ENCODE data around the gene ATP6AP1.

Gene ATP6AP1

DNA sequence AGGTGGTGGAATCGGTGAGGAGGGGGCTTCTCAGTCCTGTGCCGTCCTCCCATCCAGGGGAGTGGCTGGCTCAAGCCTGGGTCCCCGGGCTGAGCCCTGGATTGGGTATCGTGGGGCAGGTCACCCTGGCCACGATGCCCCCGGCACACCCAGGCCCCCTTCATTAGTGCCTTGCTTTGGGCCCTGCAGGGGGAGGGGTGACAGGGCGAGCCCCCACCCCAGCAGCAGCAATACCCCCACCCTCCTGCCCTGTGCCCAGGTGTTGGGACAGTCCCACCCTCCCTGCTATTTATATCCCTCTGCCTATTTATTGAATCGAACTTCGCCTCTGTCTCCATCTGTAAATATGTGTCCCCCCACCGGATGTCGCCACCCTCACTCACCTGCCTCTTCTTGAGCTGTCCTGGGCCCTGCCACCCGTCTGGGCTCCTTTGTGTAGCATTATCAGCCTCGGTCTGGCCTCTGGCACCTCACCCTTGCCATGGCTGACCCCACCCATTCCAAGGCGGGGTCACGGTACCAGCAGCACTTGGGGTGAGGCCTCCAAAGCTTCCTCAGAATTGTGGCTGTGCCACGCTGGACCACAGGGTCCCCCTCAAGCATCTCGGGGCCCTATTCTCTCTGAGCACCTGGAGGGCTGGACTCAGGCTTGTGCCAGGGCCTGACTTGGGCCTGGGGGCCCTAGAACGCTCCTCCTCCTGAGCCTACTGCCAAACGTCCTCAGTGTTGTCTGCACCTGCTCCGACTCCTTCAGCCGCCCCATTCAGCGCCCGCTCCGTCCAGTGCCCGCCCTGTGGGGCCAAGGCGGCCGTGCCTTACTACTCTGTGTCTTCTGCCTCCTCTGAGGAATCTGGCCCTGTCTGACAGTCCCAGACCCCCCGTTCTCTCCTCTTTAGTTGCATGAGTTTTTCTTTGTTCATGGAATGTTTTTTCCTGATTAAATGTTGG, 44.5 kb downstream of the ATP6AP1 start:
- no peak overlapping the region for H3K4me3 ChIP-seq (ENCODE audit: low read length)
- TF ChIP-seq ZNF274 (IDR thresholded peaks at IDR 0.05; ENCODE audit: low read depth, low read length) = no peak

DNA sequence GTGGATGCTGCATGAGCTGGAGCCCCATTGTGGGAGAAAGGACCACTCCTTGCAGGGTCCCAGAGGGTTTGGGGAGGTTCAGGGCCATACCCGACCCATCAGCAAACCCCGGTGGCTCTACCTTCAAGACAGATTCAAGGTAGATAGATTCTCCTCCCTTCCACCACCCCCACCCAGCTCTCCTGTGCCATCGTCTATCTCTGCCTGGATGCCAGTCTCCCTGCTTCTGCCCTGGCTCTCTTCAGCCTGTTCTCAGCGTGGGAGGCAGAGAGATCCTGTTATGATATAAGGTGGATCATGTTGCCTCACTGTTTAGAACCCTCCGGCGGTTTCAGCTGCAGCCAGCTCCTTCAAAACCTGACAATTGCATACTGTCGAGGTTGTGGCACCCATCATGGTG, 45.2 kb downstream of the ATP6AP1 start:
- TF ChIP-seq ZNF274 (IDR thresholded peaks at IDR 0.05; ENCODE audit: low read depth, low read length) = no peak

GRCh38 chrX:154476821-154477220, 48.3 kb downstream of the ATP6AP1 start:
- H3K4me3 ChIP-seq (ENCODE audit: low read length) = no peak overlapping the region
- TF ChIP-seq ZNF274 (IDR thresholded peaks at IDR 0.05; ENCODE audit: low read depth, low read length) = no peak

More for the DNA sequence above, 45.2 kb downstream of the ATP6AP1 start:
- H3K4me3 ChIP-seq (ENCODE audit: low read length) = no peak overlapping the region

DNA sequence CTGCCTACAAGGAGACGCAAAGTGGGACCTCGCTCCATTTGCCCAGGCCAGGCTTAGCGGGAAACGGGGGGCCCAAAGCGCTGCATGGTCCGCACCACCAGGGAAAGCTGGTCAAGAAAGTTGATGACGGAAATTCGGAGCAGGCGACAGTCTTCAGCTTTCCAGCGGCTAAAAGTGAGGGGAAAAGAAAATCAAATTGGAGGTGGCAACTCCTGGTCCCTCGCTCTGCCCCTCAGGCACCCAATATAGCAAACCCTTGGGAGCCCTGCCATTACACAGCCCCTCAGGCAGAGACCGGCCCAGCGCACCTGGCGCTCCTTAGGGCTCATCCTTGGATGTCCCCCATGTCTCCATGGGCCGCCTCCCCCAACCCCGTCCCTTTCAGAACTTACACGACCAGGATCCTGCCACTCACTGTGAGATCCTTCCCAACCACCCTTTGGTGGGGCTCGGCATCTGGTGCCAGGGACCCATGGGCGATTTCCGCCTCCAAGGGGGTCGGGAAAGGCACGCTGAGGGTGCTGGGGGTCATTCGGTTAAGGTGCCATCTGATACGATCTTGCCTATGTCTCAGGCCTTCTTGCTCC, 49.5 kb downstream of the ATP6AP1 start:
- TF ChIP-seq ZNF274 (IDR thresholded peaks at IDR 0.05; ENCODE audit: low read depth, low read length) = no peak

GRCh38 chrX:154478728-154479622, 50.5 kb downstream of the ATP6AP1 start, which contains the start of gene LAGE3:
LAGE3 (minus strand) TSS chrX:154479281; CDS start chrX:154478915, 366 bp downstream.
- TF ChIP-seq ZNF274 (IDR thresholded peaks at IDR 0.05; ENCODE audit: low read depth, low read length) = no peak
- peak within 1 kb of the TSS; percentile 55 for H3K4me3 ChIP-seq (ENCODE audit: low read length)

More for the DNA sequence above, 49.5 kb downstream of the ATP6AP1 start:
- H3K4me3 ChIP-seq (ENCODE audit: low read length) = peak overlapping the region; percentile 55

DNA sequence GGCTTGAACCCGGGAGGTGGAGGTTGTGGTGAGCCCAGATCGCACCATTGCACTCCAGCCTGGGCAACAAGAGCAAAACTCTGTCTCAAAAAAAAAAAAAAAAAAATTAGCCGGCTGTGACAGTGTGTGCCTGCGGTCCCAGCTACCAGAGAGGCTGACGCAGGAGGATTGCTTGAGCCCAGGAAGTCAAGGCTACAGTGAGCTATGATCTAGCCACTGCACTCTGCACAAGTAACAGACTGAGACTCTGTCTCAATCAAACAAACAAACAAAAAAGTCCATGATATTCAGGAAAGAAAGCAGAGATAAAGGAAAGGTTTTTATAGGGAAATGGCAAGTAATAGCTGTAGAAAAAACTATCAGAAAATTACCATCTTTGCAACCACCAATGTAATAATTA, 52.7 kb downstream of the ATP6AP1 start:
- TF ChIP-seq ZNF274 (IDR thresholded peaks at IDR 0.05; ENCODE audit: low read depth, low read length) = no peak
- no peak overlapping the region for H3K4me3 ChIP-seq (ENCODE audit: low read length)

DNA sequence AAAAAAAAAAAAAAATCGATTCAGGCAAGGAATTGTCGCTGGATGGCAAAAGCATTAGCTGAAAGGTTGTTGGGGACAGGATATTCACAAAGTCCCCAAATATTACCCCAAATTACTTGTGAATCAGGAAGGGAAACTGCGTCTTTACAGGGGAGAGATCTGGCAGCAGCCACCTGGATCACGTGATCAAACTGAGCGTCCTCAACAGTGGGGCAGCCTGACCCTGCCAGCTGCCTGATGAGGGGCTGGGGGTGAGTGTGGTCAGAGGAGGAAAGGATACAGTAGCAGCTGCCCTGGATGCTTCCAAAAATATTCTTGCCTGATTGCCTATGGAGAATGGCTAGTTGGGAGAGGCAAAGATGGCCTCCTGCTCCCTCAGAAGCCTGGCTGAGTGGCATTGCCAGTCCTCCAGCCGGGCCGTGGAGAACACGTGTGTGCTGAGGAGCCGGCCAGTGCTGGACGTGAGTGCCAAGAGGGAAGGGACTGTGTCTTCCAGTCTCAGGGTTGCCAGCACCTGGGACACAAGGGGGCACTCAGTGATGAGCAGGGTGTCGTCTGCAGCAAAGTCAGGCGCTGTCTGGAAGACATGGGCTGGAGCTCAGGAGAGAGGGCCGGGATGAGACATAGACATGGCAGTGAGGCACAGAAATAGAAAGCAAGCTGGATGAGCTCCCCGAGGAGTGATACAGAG, 53.6 kb downstream of the ATP6AP1 start:
- no peak overlapping the region for H3K4me3 ChIP-seq (ENCODE audit: low read length)
- TF ChIP-seq ZNF274 (IDR thresholded peaks at IDR 0.05; ENCODE audit: low read depth, low read length) = no peak

- H3K4me3 ChIP-seq (ENCODE audit: low read length) = no peak overlapping the region
- TF ChIP-seq ZNF274 (IDR thresholded peaks at IDR 0.05; ENCODE audit: low read depth, low read length) = no peak
Measured at GRCh38 chrX:154482786-154483185, 54.3 kb downstream of the ATP6AP1 start.

DNA sequence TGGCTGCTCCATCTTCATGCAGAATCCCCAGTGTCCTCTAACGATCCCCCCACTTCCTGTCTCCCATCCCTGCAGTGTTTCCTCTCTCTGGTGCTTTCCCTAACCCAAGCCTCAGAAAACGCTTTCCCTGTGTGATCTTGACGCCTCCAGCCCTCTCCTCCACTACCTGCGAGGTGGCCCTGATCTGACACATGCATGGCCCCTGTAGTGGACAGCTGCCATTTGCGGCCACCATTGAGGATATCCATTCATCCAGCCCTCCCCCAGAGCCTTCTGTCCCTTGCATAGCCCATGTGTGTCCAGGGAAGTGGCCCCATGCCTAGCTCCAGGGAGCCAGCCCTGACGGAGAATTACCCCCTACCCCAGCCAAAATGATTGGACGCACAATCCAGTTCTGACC, 54.8 kb downstream of the ATP6AP1 start:
- H3K4me3 ChIP-seq (ENCODE audit: low read length) = no peak overlapping the region
- TF ChIP-seq ZNF274 (IDR thresholded peaks at IDR 0.05; ENCODE audit: low read depth, low read length) = no peak

DNA sequence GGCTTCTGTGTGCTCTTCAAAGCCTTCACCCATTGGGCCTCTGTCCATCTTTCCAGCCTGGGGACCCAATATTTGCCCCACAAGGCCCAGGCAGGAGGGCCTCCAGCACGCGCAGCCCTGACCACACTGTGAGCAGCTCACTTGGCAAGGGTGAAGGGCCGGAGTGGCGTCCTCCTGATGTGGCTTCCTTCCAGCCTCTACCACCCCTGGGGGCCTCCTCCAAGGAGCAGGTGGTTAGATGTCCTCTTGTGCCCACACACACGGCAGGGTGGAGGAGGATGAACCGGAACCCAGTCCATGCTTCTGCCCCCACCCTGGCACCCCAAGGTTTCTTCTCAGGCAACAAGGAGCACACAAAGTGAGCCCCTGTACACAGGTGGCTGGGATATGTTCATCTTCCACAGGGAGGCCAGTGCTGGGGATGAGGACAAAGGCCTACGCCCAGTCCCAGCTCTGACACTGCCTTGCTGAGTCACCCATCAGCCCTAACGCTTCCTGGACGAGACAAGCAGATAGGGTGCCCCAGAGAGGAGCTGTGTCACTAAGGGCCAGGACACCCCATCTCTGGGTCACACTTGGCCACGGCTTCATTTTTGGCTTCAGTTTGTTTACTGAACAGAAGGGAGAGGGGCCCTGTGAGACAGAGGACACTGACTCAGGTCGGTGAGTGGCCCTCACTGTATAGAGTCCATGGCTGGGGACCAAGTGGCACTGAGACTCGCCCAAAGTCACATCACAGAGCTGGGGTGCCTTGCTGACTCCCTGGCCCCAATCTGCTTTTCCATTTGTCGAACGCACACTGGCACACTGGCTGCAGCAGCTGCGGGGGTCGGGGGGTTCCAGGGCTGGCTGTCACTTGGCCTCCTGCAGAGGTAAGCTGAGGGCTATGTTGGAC, 56.0 kb downstream of the ATP6AP1 start:
- TF ChIP-seq ZNF274 (IDR thresholded peaks at IDR 0.05; ENCODE audit: low read depth, low read length) = no peak

DNA sequence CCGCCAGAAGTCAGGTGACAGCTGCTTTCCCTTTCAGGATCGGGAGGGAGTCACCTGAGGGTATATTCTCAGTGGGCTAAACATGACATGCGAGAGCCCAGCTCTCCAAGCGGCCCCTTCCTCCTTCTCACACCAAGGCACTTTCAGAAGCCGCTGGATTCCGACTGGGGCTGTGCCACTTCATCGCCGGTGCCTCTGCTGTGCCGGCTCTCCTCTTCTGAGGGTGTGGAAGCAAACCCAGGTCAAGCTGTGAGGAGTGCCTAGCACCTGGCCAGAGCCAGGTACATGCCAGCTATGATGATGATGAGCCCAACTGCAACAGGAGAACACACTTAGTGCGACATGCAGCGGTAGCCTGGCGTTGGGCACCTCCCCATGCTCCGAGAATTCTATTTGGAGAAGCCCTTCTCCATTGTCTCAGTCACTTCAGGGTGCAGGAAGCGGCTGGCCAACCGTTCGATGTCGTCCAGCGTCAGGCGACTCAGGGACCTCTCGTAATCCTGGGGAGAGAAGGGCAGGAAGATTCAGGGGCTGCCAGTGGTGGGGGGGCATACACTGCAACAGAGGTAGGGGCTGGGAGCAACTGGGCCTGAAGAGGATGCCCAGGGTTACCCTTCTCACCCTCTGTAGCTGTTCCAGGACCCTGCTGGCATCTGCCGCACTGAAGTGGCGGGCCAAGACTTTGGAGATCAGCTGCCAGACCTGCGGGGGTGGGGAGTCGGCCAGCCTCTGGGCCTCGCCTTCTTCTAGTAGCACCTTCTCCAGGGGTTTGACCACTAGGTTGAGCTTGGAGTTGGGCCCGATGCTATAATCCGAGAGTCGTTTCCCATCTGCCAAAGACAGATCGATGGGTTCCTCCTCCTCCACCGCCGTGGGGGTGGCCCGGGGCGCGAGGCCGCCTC, 56.9 kb downstream of the ATP6AP1 start:
- peak overlapping the region; percentile 72; the same call in 1 of the 2 replicates for H3K4me3 ChIP-seq (ENCODE audit: low read length)
- TF ChIP-seq ZNF274 (IDR thresholded peaks at IDR 0.05; ENCODE audit: low read depth, low read length) = no peak

More for the DNA sequence above, 56.0 kb downstream of the ATP6AP1 start:
- no peak overlapping the region for H3K4me3 ChIP-seq (ENCODE audit: low read length)

DNA sequence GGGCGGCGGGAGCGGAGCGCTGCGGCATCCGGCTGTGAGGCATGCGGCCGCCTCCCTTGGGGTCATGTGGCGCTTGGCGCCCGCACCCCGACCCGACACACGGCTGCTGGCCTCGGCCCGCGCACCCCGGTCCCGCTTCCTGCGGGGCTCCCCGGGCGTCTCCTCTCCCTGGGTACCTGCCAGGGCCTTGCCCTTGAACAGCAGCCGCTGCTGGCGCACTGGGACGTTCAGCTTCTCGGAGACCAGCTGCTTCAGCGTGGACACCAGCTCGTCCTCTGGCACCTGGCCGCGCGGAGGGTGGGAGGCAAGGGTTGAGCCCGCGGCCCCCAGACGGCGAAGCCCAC, 57.5 kb downstream of the ATP6AP1 start:
- peak overlapping the region; percentile 72 for H3K4me3 ChIP-seq (ENCODE audit: low read length)
- no peak for TF ChIP-seq ZNF274 (IDR thresholded peaks at IDR 0.05; ENCODE audit: low read depth, low read length)
